GM19239 (cell line): ENCODE measurements around the gene NADSYN1.

Experiments
- DNase-seq: peaks from one replicate; pipeline ENCODE4 v3.0.0; 2011; ENCODE audit warnings: low spot score; ENCODE audit not compliant: insufficient read length
- FAIRE-seq: peaks from 2 replicates; lab custom pipeline; 2011; peaks lifted over from hg19 to GRCh38; lab: Jason Lieb, UNC

NADSYN1 gene

DNA sequence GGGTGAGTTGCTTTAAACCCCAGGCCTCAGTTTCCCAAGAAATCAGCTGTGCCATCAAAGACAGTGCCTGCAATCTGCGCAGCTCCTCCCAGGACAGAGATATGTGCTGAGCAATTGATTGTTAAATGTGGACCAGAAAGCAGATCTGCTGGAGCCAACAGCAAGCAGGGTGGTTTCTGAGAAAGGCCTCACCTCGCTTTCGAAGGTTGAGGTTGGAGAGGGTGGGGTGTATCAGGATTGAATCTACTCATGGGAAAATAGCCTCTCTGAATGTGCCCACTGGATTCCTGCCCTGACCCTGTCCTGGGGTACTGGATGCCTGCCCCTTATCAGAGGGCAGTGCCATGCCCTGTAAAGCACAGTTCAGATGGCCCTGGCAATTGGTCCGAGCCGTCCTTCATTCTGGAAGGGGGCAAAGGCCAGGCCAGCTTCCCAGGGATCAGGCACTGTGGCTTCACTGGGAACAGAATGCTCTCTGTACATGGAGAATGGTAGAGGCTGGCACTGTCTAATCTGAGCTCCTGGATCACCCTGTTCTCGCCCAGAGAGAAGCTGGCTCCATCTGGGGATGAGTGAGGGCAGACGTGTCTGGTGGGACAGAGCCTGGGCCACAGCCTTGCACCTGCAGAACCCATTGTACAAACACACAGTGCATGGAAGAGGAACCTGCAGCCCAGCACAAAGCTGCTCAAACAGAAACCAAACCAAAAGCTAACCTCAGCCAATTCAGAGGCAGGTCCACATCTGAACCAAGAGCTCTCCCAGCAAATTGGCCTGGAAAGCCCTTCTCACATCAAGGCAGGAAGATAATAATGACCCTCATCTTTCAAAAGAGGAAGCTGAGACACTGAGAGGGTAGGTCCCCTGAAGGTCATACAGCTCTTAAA lies 20.0 kb upstream of the NADSYN1 start:
- FAIRE-seq (no peak), DNase-seq (no peak)

DNA sequence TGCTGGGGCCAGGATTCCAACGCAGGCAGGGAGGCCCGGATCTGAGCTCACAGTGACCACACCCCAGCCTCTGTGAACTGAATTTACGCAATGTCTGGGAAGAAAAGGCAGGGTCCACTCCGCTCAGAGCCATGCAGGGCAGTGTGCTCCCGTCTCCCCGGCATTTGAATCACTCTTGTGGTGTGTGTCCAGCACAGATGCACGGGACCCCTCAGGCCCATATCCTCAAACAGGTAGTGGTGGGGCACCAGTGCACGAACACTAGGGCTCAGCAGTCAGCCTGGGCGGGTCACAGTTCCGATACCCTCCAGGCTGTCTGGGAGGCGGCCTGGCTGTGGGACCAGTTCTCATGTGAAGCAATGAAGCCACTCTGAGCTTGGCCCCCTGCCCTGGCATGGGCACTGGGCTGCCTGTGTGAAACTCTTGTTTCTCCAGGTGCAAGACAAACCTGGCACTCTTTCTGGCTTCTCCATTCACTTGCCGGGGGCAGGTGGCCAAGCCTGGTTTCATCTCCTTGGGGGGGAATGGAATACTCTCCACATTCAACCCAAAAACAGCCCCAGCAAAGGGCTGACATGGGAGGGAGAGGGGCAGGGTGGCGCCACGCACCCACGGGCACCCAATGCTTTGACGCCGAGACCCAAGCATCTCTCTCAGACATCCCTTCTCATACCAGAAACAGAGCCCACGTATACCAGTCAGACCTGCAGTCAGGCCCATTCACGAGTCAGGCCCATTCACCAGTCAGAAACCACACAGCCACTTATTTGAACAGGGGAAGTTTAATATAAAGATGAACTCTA lies 19.2 kb upstream of the NADSYN1 start:
- DNase-seq (no peak), FAIRE-seq (no peak)

DNA sequence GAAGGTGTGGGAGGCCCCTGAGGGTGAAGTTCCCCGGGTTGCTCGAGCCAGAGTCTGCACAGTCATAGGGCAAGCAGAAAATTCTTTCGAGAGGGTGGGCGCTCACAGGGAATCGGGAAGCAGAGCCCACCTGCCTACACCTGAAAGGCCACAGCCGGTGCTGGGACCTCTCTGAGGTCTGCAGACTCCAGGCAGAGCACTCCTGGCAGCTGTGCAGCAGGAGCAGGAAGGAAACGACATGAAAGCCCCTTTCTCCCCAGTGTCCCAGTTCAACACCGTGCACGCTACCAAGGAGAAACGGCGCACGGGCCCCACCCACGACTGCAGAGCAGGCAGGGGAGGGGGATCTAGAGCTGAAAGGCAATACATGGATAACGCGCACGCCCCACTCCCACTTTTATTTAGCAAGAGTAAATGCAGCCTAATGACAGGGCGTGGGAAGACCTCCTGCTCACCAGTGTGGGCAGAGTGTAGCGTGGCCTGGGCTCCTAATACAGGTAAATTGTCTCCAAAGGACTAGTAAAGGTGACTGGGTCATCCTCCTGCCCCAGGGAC lies 18.4 kb upstream of the NADSYN1 start:
- FAIRE-seq (no peak), DNase-seq (no peak)

DNA sequence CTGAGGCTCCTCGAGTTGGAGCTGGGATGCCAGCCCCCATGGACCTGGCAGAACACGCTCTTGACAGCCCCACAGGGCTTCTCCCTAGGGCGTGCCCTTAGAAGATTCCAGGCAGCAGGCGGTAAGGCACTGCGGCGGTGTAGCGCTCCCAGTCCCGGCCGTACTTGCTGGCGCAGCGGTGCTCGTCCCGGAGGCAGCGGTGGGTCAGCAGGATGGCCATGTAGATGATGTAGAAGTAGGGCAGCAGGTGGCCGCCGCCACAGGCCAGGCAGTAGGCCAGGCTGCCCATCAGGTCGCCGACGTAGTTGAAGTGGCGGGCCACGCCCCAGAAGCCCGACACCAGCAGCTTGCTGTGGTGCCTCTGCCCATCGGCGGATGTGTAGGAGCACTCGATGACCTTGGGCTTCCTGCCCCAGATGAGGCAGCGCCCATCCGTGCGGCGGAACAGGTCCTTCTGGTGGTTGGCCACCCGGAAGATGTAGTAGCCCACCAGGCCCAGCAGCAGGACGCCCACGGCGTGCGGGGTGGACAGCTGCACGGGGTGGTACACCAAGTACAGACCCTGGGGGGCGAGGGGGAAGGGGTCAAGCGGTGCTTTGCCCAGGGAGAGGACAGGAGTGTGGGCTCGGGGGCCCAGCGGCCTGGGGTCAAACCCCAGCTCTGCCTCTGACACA lies 17.6 kb upstream of the NADSYN1 start:
- DNase-seq, result no peak
- FAIRE-seq, result no peak

DNA sequence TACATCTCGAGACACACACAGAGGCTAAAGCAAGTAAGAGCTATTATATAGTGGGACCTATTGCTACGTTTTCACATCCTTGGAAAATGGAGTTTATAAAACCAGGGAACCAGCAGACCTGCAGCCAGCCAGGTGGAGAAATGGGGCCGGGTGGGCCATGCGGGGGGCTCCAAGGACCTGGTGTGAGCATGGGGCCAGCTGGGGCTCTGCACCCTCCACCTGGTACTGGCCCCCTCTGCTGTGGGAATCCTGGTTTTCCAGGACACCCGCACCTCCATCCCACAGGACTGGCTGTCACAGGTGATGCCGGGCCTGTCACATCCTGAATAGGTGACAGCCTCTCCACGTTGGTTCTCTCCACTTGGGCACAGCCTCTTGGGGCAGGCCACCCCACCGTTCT lies 16.1 kb upstream of the NADSYN1 start:
- DNase-seq (no peak), FAIRE-seq (no peak)

DNA sequence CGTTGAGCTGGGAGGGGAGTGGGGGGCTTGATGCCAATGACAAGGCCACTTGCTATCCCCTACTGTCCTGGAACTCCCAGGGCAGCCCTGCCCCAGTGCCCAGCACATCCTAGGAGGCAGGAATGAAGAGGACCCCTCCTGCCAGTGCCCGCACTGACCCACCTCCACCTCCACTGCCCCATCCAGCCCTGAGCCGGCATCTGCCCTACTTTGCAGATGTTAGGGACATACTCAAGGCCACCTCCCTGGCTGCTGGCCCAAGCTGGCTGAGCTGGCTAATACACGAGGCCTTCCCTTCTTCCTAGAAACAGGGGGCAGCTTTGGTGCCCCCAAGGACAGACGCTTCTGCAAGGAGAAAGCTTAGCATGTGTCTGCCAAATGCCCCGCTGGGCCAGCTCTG lies 15.6 kb upstream of the NADSYN1 start:
- no peak for FAIRE-seq
- DNase-seq, result no peak

DNA sequence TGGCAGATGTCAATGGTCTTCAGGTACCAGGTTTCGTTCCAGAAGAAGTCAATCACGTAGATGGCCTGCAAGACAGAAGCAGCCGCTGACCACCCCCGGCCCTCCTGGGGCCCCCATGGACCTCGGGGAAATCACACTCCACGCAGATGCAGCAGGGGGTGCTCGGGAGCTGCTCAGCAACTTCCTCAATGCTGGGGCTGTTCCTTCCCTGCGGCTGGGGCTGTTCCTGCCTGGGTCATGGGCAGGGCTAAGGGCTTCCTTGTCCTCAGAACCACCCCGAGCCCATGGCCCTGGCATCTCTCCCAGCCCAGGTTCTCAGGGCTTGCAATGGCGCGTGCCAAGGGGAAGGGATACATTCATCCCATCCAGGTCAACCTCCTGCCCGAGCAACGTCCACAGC lies 15.1 kb upstream of the NADSYN1 start:
- FAIRE-seq (no peak), DNase-seq (no peak)

DNA sequence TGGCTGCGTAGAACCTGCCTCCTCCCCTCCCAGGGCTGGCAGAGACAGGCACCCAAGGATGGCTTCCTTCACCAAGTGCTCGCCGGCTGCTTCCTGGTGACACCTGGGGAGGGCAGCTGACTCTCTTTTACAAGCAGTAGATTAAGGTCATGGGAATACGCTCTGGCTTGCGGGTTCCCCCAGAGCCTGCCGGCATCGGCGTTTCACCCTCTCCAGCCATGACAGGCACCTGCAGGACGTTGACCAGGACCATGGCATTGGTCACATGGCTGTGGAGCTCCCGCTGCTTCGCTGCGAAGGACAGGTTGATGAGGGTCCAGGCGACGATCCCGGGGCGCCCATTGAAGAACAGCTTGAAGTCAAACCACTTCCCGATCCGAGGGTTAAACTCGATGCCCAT lies 14.4 kb upstream of the NADSYN1 start:
- FAIRE-seq, result no peak
- no peak for DNase-seq

DNA sequence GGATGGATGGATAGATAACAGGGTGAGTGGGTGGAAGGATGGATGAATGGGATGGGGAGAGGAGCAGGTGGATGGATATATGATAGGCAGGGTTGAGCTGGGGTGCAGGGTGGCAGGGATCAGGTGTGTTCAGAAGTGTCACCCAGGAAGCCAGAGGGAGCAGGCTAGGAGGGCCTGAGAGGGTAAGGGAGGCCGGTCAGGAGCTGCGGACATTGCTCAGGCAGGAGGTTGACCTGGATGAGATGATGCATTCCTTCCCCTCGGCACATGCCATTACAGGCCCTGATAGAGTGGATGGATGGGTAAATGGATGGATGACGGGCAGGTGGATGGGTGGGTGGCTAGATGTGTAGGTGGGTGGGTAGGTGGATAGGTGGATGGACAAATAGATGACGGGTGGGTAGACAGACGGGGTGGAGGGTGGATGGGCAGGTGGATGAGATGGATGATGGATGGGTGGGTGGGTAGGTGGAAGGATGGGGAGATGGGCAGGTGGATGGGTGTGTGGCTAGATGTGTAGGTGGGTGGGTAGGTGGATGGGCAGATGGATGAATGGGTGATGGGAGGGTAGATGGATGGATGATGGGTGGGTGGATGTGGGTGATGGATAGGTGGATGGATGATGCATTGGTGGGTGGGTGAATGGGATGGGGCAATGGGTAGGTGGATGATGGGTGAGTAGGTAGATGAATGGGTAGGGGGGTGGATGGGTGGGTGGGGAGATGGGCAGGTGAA lies 12.8 kb upstream of the NADSYN1 start:
- DNase-seq, result no peak
- FAIRE-seq, result no peak

DNA sequence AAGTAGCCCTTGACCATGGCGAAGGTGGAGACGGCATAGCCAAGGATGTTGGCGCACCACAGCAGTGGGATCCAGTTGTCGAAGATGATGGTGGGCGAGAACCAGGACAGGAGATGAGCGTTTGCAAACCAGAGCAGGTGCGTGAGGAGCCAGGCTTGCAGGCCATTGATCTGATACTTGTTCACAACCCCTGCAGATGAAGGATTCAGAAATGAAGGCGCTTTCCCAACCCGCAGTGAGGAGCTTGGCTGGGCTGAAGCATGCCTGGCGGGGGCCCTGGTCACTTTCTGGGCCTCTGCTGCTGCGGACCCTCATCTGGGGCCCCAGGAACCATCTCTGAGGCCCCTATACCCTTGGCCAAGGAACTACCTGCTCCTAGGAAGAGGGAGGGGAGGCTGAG lies 11.8 kb upstream of the NADSYN1 start:
- no peak for DNase-seq
- no peak for FAIRE-seq

DNA sequence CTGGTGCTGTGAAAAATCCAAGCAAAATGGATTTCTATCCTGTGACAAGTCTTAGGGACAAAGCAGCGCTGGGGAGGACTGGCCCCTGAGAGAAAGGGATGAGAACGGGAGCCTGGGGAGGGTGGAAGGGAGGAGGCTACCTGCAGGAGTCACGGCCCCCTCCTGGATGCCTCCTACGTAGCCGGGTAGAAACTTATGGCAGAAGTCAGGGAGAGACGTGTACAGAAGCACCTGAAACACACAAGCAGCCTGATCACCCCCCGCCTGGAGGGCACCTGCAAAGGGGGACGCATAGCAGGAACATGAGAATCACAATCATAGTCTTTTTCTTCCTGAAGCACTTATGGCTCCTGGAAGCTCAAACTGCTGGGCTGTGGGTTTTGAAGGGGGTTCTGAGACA lies 10.9 kb upstream of the NADSYN1 start:
- DNase-seq, result no peak
- FAIRE-seq, result no peak

DNA sequence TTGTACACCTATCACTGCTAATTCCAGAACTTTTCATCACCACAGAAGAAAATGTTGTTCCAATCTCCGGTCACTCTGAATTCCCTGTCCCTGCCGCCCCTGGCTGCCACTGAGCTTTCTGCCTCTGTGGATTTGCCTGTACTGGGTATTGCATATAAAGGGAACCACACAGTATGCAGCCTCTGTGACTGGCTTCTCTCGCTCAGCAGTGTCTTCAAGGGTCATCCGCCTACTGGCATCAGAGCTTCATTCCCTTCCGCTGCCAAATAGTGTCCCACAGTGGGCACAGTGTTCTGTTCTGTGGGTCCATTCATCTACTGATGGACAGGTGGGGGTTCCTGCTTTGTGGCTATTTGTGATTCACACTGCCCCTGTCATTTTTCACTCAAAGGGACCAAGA lies 10.1 kb upstream of the NADSYN1 start:
- no peak for DNase-seq
- no peak for FAIRE-seq

DNA sequence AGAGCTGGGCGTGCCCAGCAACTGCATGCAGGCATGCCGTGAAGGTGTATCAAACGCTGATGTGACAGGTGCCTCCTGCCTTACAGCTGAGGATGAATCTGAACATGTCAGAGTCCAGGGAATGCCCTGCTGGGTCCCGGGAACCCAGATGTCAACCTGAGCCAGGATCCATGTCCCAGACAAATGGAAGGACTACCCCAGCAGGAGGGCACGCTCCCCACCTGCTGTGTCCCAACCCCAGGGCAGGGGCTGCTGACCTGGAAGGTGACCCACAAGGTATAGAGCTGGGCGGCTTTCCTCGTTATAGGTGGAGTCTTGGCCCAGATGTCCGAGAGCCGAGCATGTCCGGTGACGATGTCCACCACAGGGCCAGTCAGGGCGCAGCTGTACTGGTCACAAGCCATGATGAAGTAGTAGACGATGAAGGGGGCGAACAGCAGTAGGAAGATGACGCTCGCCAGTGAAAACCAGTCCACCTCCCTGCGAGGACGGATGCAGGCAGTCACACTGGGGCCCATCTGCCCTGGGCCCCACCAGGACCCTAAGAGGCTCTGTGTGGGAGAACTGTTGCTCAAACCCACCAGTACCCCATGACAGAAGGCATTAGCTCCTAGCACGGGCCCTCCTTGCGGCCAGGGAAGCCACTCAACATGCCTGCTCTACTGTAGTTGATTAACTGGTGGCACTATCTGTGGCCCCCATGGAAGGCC lies 9.1 kb upstream of the NADSYN1 start:
- FAIRE-seq (no peak), DNase-seq (no peak)

DNA sequence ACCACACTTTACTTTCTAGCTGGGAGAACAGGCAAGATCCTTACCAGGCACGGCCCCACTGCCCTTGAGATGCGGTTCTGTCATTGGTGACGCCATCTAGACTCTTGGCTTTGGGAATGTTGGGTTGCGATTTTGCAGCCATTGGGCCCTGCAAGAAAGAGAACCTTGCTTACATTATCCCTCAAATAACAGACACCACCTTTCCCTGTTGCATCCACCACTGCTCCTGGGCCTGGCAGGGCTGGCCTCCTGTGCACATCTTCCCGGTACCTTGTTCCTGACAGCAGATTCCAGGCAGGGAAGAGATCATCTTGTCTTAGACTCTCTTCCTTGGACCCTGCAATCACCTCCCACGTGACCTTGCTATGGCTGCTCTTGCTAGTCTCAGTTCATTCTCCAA lies 8.2 kb upstream of the NADSYN1 start:
- FAIRE-seq (no peak), DNase-seq (no peak)

DNA sequence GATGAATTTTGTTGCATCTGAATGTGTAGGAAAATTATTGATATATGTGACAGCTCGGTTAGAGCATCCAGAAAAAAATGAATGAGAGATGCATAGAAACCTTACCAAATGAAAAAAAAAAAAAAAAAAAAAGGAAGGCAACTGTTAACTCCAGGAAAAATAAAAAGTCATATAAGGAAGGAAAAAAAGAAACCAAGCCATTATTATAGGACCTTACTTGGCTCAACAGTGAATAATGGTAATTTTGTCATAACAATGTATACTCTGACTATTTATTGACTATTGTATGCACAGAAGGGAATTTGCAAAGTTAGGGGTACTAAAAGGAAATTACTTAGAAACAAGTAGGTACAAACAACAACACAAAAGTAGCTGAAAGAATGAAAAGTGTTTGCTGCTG lies 6.9 kb upstream of the NADSYN1 start:
- DNase-seq (no peak), FAIRE-seq (no peak)

DNA sequence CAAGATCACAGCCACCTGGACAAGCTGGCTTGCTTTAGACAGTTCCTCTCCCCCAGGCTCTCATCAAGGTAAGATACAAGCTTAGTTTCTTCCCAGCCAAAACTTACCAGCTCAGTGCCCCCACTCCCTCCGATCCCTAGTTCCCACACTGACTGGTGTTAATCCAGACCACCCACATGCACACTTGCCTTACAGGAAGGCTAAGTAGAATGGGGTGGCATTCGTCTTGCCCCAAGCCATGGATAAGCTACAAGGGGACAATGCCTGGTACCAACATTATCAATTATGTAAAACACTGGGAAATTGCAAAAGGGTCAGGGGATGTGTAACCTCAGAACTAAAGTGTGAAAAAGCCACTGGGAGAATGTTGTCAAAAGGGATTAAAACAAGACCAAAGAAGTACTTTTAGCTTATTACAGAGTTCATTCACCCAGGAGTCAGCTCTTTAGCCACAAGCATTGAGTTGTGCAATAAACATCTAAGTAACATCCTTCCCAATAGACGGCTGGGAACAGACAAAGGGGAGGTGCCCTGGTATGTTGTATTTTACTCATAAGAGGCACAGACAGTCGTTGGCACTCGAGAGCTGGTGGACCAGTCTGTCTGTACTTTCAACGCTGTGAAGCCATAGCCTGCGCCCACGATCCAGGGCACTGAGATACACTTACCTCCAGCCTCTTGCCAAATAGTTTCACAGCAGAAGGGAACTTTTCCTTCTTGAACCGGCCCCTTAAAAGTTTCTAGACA lies 5.9 kb upstream of the NADSYN1 start:
- DNase-seq (no peak), FAIRE-seq (no peak)

DNA sequence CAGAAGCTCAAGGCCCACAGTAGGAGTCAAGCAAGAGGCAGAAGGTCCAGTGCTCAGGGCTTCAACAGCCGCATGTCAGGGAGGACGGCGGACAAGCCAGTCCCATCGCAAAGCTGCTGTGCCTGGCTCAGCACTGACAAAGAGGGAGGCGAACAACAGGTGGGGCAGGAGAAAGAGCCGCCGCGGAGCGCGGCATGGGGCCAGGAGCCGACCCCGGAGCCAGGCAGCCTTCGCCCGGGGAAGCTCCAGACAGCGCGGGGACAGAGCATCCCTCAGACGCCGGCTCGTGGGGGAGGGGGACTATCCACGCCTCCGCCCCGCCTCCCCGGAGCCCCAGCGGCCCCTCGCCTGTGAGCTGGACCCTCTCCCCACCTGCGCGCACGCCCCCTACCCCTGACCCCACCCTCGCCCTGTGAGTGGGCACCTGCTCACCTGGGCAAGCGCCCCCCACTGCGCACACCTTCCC lies 5.2 kb upstream of the NADSYN1 start:
- FAIRE-seq (no peak), DNase-seq (no peak)

DNA sequence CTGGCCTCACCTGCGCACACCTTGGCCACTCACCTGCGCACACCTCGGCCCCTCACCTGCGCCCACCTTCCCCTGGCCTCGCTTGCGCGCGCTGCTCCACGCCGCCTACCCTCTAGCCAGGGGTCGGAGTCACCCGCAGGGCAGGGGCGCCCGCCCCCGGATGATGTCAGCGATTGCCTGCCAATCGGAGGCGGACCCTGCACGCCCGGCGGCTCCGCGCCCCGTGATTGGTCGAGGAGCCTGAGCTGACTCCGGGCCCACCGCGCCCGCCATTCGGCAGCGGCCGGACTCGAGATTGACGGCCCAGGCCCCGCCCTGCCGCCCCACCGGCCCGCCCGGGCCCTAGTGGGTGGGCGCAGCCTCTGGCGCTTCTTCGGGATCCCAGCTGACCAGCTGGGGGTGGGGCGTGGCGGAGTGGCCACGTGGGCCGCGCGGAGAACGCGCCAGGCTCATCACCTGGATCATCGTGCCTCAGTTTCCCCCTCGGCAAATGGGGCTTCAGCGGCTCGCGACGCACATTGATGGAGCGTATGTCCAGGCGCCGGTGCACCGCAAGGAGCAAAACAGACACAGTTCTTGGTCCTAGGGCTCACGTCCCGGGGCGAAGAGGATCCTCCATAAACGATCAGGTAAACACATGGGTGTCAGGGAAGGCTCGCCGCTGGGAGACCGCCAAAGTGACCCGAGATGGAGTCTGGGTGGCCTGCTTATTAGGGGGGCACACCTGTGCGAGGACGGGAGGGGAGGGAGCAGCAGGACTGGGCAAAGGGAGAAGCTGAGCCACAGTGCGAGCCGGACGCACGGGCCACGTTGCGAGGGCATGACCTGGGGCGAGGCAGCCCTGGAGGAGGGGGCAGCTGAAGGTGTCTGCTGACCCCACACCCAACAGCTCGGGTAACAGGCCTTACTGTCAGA lies 4.5 kb upstream of the NADSYN1 start, which contains the start of gene DHCR7:
TSS of gene DHCR7 (minus strand) at position 137 of the 915 bp plus-strand sequence. CDS start 3,441 bp downstream, outside the sequence.
- DNase-seq (peak; percentile 96), FAIRE-seq (peak; percentile 31)
